HG03135 (cell line): ENCODE measurements around the gene TMEM175.

Experiments used
- ATAC-seq: cut with Tn5 transposase; IDR thresholded peaks from one replicate; pipeline ENCODE4 v1.9.1; 2021; ENCODE audit warnings: mild to moderate bottlenecking, moderate library complexity; ENCODE audit not compliant: unreplicated experiment

Gene TMEM175

GRCh38 chr4:898869-899555 is 33.2 kb upstream of the TMEM175 start:
- ATAC-seq = no peak

GRCh38 chr4:899556-899906 is 32.7 kb upstream of the TMEM175 start:
- no peak for ATAC-seq

DNA sequence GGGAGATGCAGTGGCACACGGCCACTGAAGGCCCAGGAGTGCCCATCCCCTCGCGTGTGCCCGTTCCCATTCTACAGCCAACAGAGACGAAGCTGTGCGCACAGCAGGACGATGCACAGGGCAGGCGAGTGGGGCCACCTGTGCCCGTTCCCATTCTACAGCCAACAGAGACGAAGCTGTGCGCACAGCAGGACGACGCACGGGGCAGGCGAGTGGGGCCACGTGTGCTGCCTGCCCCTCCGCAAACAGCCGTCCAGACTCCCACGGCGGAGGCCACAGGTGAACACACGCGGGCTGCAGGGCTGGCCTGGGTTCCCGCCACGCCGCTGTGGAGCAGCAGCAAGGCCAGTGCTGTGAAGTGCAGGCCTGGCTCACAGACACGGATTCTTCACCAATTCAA is 32.2 kb upstream of the TMEM175 start:
- ATAC-seq = no peak

GRCh38 chr4:900721-901120 is 31.5 kb upstream of the TMEM175 start:
- ATAC-seq = no peak

DNA sequence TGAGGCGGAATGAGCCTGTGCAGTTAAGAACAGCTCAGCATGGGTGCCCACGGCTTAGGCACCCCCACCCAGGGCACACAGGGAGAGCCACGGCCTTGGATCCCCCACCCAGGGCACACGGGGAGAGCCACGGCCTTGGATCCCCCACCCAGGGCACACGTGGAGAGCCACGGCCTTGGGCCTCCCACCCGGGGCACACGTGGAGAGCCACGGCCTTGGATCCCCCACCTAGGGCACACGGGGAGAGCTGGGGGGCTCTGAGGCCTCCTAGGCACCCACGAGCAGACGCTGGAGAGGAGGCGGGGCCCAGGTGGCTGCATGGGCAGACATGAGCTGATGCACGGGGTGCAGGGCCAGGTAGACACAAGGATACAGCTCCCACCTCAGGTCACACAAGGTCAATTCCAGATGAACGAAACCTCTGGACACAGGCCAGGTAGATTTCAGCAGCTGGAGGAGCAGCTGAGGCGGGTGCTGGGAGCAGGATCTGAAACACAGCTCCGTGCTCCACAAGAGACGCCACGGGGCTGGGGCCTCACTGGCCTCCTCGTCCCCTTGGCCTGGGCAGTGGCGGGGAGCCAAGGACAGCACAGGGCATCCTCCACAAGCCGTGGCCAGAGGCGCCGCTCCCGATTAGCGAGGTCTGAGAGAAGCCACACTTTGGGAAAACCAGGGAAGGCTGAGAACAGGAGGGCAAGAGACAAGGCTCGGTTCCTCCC is 30.9 kb upstream of the TMEM175 start:
- ATAC-seq = no peak

DNA sequence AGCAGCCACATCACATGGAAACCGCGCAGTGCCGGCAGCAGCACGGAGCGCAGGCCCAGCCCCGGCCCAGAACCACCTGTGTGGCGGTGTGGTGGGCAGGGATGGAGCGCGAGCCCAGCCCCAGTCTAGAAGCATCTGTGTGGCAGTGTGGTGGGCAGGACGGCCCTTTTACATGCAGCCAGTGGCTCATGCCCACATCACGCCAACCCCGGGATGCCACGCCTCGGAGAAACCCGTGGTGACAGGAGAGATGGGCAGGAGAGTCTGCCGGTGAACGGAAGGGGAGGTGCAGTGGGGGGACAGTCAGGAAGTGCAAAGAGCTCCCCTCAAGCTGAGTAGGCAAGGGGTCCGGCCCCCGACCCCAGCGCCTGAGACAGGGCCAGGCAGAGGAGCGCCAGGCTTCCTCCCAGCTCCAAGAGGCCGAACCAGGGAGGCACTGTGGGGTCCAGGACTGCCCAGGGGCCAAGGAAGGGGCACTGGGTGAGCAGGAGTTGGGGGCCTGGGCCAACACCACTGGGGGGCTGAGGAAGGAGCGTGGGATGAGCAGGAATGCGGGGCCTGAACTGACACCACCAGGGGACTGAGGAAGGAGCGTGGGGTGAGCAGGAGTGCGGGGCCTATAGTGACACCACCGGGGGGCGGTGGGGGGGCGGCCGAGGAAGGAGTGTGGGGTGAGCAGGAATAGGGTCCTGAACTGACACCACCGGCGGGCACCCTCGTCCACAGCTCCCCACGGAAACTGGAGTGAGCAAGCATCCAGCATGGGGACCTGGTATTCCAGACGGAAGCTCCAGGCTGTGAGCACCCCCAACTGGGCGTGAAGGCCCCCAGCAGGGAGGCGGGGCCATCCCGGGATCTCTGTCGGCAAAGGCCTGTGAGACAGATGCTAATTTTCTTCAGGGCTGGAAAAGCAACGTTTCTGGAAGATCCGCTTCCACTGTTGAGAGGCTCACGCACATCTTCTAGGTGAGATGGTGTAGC is 28.9 kb upstream of the TMEM175 start:
- ATAC-seq = no peak

GRCh38 chr4:905485-906338 is 26.5 kb upstream of the TMEM175 start:
- ATAC-seq = no peak

- no peak for ATAC-seq
These were observed 25.7 kb upstream of the TMEM175 start for GRCh38 chr4:906339-907102.

DNA sequence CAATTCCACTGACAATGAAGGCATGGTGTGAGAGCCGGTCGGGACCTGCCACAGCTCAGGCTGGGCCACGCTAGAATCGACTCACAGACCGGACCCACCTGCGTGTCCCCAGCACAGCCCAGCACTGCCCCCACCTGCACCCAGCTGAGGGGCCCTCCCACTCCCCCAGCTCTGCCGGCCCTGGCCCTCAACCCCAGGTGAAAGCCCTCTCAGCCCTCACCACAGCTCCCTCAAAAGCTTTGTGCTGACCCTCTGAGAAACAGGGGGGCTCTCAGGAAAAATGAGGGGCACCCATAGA is 25.2 kb upstream of the TMEM175 start:
- ATAC-seq = no peak

GRCh38 chr4:907691-908425 is 24.4 kb upstream of the TMEM175 start:
- no peak for ATAC-seq

DNA sequence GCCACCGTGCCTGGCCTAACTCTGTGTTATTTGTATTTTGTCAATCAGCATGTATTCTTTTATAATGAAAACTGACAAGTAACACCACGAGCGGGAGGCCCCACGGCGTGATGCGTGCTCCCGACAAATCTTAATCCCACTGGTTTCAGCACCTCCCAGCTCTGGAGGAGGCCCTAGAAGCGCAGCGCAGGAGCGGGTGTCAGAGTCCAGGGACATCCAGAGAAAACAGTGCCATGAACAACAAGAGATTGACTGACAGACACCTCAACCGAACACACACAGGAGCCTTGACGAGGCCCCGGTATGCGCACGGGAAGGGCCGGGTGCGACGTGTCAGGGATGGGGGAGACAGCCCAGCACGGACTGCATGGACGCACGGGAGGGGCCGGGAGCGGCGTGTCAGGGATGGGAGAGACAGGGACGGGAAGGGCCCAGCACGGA is 23.1 kb upstream of the TMEM175 start:
- no peak for ATAC-seq

GRCh38 chr4:909821-910220 is 22.4 kb upstream of the TMEM175 start:
- ATAC-seq = no peak

- no peak for ATAC-seq
These were observed 21.7 kb upstream of the TMEM175 start for GRCh38 chr4:910366-911091.

- ATAC-seq = no peak
These were observed 21.0 kb upstream of the TMEM175 start for GRCh38 chr4:911221-911751.

- no peak for ATAC-seq
These were observed 20.3 kb upstream of the TMEM175 start for GRCh38 chr4:911871-912490.

DNA sequence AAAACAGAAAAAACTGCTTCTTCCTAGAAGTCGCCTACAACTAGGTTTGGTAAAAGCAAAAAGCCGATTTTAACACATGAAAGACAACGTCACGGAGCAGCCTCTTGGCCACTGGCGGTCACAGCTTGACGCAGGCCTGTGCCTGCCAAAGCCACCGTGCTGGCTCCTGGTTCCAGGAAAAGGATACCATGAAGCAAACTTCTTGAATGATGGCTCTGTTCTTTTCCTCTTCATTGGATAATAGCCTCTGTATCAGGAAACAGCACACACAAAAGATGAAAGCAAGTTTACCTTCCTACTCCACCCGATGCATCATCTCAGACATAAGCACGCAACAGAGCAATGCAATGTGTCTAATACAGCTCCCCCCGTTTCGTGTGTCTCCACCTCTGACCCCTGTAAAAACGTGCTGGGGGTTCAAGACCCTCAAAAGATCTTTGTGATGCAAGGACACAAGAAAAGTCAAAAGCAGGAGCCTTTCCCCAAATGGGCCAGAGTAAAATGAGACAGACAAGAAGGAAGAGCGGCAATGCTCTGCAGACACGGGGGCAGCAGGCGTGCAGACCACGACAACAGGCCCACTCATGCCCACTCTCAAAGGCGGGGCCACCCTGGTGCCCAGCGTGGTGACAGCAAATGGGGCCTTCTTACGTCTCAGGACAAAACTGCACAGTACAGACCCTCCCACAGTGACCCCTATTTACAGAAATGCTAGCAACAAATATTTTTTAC is 19.5 kb upstream of the TMEM175 start:
- ATAC-seq = no peak

- no peak for ATAC-seq
These were observed 19.0 kb upstream of the TMEM175 start for GRCh38 chr4:913280-913618.
